HEK293 (cell line): ENCODE data around the gene DLL1.

ENCODE experiments used
- KLF1 ChIP-seq: fragments of 450-650 bp; formaldehyde crosslinking; IDR thresholded peaks from 2 replicates; pipeline ENCODE4 v1.5.1; 2016; ENCODE audit warnings: missing biosample characterization, missing genetic modification characterization
- PRDM10 ChIP-seq: fragments of 450-650 bp; formaldehyde crosslinking; IDR thresholded peaks from 2 replicates; pipeline ENCODE4 v1.5.1; 2016; ENCODE audit warnings: missing biosample characterization, missing genetic modification characterization
- PRDM4 ChIP-seq: fragments of 450-650 bp; formaldehyde crosslinking; IDR thresholded peaks from 2 replicates; pipeline ENCODE4 v1.5.1; 2017; ENCODE audit warnings: missing biosample characterization, missing genetic modification characterization
- SP2 ChIP-seq: fragments of 450-650 bp; formaldehyde crosslinking; IDR thresholded peaks from 2 replicates; pipeline ENCODE4 v1.5.1; 2016; ENCODE audit warnings: missing biosample characterization, missing genetic modification characterization
- YY2 ChIP-seq: fragments of 450-650 bp; formaldehyde crosslinking; IDR thresholded peaks from 2 replicates; pipeline ENCODE4 v1.5.1; 2016; ENCODE audit warnings: missing biosample characterization, missing genetic modification characterization
- ZNF112 ChIP-seq: fragments of 450-650 bp; formaldehyde crosslinking; IDR thresholded peaks from 2 replicates; pipeline ENCODE4 v1.5.0; 2017; ENCODE audit warnings: missing biosample characterization, missing genetic modification characterization
- ZNF248 ChIP-seq: fragments of 450-650 bp; formaldehyde crosslinking; IDR thresholded peaks from 2 replicates; pipeline ENCODE4 v1.5.1; 2017; ENCODE audit warnings: missing biosample characterization, missing genetic modification characterization
- ZNF266 ChIP-seq: fragments of 450-650 bp; formaldehyde crosslinking; IDR thresholded peaks from 2 replicates; pipeline ENCODE4 v1.5.1; 2016; ENCODE audit warnings: missing biosample characterization, missing genetic modification characterization, low read depth
- ZNF292 ChIP-seq: fragments of 450-650 bp; formaldehyde crosslinking; IDR thresholded peaks from 2 replicates; pipeline ENCODE4 v1.5.1; 2016; ENCODE audit warnings: low read depth, missing biosample characterization, missing genetic modification characterization, borderline replicate concordance
- ZNF302 ChIP-seq: fragments of 450-650 bp; formaldehyde crosslinking; IDR thresholded peaks from 2 replicates; pipeline ENCODE4 v1.5.1; 2016; ENCODE audit warnings: missing biosample characterization, missing genetic modification characterization, low read depth
- ZNF324 ChIP-seq: fragments of 450-650 bp; formaldehyde crosslinking; IDR thresholded peaks from 2 replicates; pipeline ENCODE4 v1.5.1; 2016; ENCODE audit warnings: missing biosample characterization, missing genetic modification characterization
- ZNF416 ChIP-seq: fragments of 450-650 bp; formaldehyde crosslinking; IDR thresholded peaks from 2 replicates; pipeline ENCODE4 v1.5.1; 2016; ENCODE audit warnings: missing biosample characterization, missing genetic modification characterization
- ZNF449 ChIP-seq: fragments of 450-650 bp; formaldehyde crosslinking; IDR thresholded peaks from 2 replicates; pipeline ENCODE4 v1.5.1; 2017; ENCODE audit warnings: missing biosample characterization, mild to moderate bottlenecking, missing genetic modification characterization, moderate library complexity
- ZNF473 ChIP-seq: fragments of 450-650 bp; formaldehyde crosslinking; IDR thresholded peaks from 2 replicates; pipeline ENCODE4 v1.5.1; 2017; ENCODE audit warnings: missing biosample characterization, missing genetic modification characterization
- ZNF529 ChIP-seq: fragments of 450-650 bp; formaldehyde crosslinking; IDR thresholded peaks from 2 replicates; pipeline ENCODE4 v1.5.1; 2017; ENCODE audit warnings: missing genetic modification characterization, missing biosample characterization; ENCODE audit not compliant: insufficient replicate concordance
- ZNF621 ChIP-seq: fragments of 450-650 bp; formaldehyde crosslinking; IDR thresholded peaks from 2 replicates; pipeline ENCODE4 v1.5.1; 2017; ENCODE audit warnings: missing biosample characterization, missing genetic modification characterization
- ZNF624 ChIP-seq: fragments of 450-650 bp; formaldehyde crosslinking; IDR thresholded peaks from 2 replicates; pipeline ENCODE4 v1.5.1; 2017; ENCODE audit warnings: missing biosample characterization, missing genetic modification characterization
- ZNF704 ChIP-seq: fragments of 450-650 bp; formaldehyde crosslinking; IDR thresholded peaks from 2 replicates; pipeline ENCODE4 v1.5.1; 2016; ENCODE audit warnings: missing biosample characterization, missing genetic modification characterization
- ZNF792 ChIP-seq: fragments of 450-650 bp; formaldehyde crosslinking; IDR thresholded peaks from 2 replicates; pipeline ENCODE4 v1.5.1; 2016; ENCODE audit warnings: missing biosample characterization, missing genetic modification characterization
- ZSCAN4 ChIP-seq: fragments of 450-650 bp; formaldehyde crosslinking; IDR thresholded peaks from 2 replicates; pipeline ENCODE4 v1.5.1; 2017; ENCODE audit warnings: missing biosample characterization, missing genetic modification characterization
- TF ChIP-seq, protein P1 (sequence below): fragments of 450-650 bp; formaldehyde crosslinking; optimal IDR thresholded peaks from 2 replicates; pipeline ENCODE3; 2016; ENCODE audit warnings: missing biosample characterization, mild to moderate bottlenecking, missing genetic modification characterization
- TF ChIP-seq, protein P2 (sequence below): fragments of 450-650 bp; formaldehyde crosslinking; IDR thresholded peaks from 2 replicates; pipeline ENCODE4; 2016; ENCODE audit warnings: missing biosample characterization, missing genetic modification characterization
- TF ChIP-seq, protein P3 (sequence below): fragments of 450-650 bp; formaldehyde crosslinking; IDR thresholded peaks from 2 replicates; pipeline ENCODE4 v1.5.1; 2016; ENCODE audit warnings: missing biosample characterization, missing genetic modification characterization

The DLL1 gene

GRCh38 chr6:170279977-170280688 lies 10.7 kb downstream of the DLL1 start (continued):
- TF ChIP-seq ZSCAN4 (tag by site-specific recombination) (no peak), ZNF704 (no peak), ZNF416 (no peak), KLF1 (tag by site-specific recombination) (peak; percentile 100), SP2 (peak; percentile 61), ZNF324 (tag by site-specific recombination) (no peak), ZNF792 (tag by site-specific recombination) (no peak), ZNF266 (no peak), PRDM4 (peak; percentile 46; the same call in 1 of the 2 replicates), ZNF248 (no peak), YY2 (tag by site-specific recombination) (0 out of 2 replicates have a peak, but pooled peaks have one; percentile 19), ZNF302 (no peak), ZNF112 (no peak), ZNF449 (tag by site-specific recombination) (peak; percentile 43; the same call in 1 of the 2 replicates), ZNF621 (tag by site-specific recombination) (no peak), ZNF529 (tag by site-specific recombination) (no peak), ZNF624 (tag by site-specific recombination) (no peak), PRDM10 (tag by site-specific recombination) (peak; percentile 96), ZNF292 (tag by site-specific recombination) (no peak), ZNF473 (tag by site-specific recombination) (no peak)
- TF ChIP-seq, protein P1, sequence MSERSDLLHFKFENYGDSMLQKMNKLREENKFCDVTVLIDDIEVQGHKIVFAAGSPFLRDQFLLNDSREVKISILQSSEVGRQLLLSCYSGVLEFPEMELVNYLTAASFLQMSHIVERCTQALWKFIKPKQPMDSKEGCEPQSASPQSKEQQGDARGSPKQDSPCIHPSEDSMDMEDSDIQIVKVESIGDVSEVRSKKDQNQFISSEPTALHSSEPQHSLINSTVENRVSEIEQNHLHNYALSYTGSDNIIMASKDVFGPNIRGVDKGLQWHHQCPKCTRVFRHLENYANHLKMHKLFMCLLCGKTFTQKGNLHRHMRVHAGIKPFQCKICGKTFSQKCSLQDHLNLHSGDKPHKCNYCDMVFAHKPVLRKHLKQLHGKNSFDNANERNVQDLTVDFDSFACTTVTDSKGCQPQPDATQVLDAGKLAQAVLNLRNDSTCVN (tag by site-specific recombination), result peak; percentile 35
- TF ChIP-seq, protein P2, sequence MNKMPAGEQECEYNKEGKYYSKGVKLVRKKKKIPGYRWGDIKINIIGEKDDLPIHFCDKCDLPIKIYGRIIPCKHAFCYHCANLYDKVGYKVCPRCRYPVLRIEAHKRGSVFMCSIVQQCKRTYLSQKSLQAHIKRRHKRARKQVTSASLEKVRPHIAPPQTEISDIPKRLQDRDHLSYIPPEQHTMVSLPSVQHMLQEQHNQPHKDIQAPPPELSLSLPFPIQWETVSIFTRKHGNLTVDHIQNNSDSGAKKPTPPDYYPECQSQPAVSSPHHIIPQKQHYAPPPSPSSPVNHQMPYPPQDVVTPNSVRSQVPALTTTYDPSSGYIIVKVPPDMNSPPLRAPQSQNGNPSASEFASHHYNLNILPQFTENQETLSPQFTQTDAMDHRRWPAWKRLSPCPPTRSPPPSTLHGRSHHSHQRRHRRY, result no peak
- TF ChIP-seq, protein P3, sequence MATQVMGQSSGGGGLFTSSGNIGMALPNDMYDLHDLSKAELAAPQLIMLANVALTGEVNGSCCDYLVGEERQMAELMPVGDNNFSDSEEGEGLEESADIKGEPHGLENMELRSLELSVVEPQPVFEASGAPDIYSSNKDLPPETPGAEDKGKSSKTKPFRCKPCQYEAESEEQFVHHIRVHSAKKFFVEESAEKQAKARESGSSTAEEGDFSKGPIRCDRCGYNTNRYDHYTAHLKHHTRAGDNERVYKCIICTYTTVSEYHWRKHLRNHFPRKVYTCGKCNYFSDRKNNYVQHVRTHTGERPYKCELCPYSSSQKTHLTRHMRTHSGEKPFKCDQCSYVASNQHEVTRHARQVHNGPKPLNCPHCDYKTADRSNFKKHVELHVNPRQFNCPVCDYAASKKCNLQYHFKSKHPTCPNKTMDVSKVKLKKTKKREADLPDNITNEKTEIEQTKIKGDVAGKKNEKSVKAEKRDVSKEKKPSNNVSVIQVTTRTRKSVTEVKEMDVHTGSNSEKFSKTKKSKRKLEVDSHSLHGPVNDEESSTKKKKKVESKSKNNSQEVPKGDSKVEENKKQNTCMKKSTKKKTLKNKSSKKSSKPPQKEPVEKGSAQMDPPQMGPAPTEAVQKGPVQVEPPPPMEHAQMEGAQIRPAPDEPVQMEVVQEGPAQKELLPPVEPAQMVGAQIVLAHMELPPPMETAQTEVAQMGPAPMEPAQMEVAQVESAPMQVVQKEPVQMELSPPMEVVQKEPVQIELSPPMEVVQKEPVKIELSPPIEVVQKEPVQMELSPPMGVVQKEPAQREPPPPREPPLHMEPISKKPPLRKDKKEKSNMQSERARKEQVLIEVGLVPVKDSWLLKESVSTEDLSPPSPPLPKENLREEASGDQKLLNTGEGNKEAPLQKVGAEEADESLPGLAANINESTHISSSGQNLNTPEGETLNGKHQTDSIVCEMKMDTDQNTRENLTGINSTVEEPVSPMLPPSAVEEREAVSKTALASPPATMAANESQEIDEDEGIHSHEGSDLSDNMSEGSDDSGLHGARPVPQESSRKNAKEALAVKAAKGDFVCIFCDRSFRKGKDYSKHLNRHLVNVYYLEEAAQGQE (tag by site-specific recombination), result no peak
